Mucosa of descending colon (tissue), 3 donors: ENCODE data around the gene KIR2DL3. TPM values are rescaled to one million over a fixed set of nuclear protein-coding genes. Genes with fewer than 3 reads are reported as not detected.
"Not testable (repeated sequence)": the region's sequence is repeated elsewhere in the genome, so short reads cannot be mapped to it uniquely, and the experiment has no call there.

Experiments
- ATAC-seq: fragments of 200-7000 bp; cut with Tn5 transposase; one replicate; pipeline ENCODE4 v1.9.1; 2020; ENCODE audit warnings: mild to moderate bottlenecking, moderate library complexity
- DNase-seq, 3 donors: peaks; one replicate each; pipeline ENCODE4 v3.0.0-alpha.2; 2020
- H3K36me3 ChIP-seq: fragments of 200-600 bp; one replicate; pipeline ENCODE4 v1.8.0; 2021; ENCODE audit warnings: low read depth, mild to moderate bottlenecking
- H3K4me1 ChIP-seq: fragments of 200-600 bp; one replicate; pipeline ENCODE4 v1.8.0; 2021; ENCODE audit warnings: low read depth, mild to moderate bottlenecking
- H3K4me3 ChIP-seq: fragments of 200-600 bp; one replicate; pipeline ENCODE4 v1.8.0; 2021; ENCODE audit warnings: mild to moderate bottlenecking
- H3K9me3 ChIP-seq: fragments of 200-600 bp; one replicate; pipeline ENCODE4 v1.8.0; 2021; ENCODE audit warnings: mild to moderate bottlenecking
- intact Hi-C, 2 donors: fragments of 100-400 bp; cut with DNase I in 1 of 2; cut with micrococcal nuclease in 1 of 2; formaldehyde crosslinking; loops; one replicate each; pipeline versions ENCODE4 v1.11.0 to v1.11.1; 2022; cut with DNase I, micrococcal nuclease
- total RNA-seq, 3 donors: library from RNA; stranded (reverse); fragmentation: NEBNext Ultra II Directional in 2 of 3; extraction: Animal tissue kit (Norgen Biotek cat#: 25700) in 2 of 3; gene quantifications; one replicate each; pipeline versions ENCODE4 v1.2.1 to v1.2.4, GENCODE V29; 2021 to 2023
- TF ChIP-seq, protein P1 (sequence below): fragments of 200-600 bp; IDR thresholded peaks from one replicate; pipeline ENCODE4 v1.8.0; 2022; ENCODE audit warnings: antibody characterized with exemption, mild to moderate bottlenecking
- donor health status: DM: no; HTN: no; CAD: no; lungs with moderate emphysema.
- donor health status: DM: no; HTN: no; CAD: no.
- donor health status: DM: no; HTN: yes; CAD: no.

Gene KIR2DL3
- total RNA-seq, 3 donors from 2014 or later, result not detected

DNA sequence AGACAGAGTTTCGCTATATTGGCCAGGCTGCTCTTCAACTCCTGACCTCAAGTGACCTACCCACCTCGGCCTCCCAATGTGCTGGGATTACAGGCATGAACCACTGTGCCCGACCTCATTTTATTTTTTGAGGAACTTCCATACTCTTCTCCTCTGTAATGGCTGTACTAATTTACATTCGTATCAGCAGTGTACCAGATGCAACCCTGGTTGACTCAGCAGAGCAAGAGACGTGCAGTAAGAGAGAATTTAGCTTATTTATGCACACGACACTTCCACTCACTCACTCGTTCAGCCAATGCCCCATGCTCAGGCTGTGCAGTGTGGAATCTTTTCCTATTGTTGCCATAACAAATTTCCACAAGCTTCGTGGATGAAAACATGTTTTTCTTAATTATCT, 7.1 kb upstream of the KIR2DL3 start:
- no peak for DNase-seq
- Histone ChIP-seq H3K4me1 (no peaks in the 10 kb centered on the region), H3K4me3 (no peak overlapping the region), H3K9me3 (no peaks in the 10 kb centered on the region), H3K36me3 (no peaks in the 10 kb centered on the region)
- TF ChIP-seq, protein P1, sequence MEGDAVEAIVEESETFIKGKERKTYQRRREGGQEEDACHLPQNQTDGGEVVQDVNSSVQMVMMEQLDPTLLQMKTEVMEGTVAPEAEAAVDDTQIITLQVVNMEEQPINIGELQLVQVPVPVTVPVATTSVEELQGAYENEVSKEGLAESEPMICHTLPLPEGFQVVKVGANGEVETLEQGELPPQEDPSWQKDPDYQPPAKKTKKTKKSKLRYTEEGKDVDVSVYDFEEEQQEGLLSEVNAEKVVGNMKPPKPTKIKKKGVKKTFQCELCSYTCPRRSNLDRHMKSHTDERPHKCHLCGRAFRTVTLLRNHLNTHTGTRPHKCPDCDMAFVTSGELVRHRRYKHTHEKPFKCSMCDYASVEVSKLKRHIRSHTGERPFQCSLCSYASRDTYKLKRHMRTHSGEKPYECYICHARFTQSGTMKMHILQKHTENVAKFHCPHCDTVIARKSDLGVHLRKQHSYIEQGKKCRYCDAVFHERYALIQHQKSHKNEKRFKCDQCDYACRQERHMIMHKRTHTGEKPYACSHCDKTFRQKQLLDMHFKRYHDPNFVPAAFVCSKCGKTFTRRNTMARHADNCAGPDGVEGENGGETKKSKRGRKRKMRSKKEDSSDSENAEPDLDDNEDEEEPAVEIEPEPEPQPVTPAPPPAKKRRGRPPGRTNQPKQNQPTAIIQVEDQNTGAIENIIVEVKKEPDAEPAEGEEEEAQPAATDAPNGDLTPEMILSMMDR, result no peak
- ATAC-seq, result no peak
- intact Hi-C loops, result no loop called here

DNA sequence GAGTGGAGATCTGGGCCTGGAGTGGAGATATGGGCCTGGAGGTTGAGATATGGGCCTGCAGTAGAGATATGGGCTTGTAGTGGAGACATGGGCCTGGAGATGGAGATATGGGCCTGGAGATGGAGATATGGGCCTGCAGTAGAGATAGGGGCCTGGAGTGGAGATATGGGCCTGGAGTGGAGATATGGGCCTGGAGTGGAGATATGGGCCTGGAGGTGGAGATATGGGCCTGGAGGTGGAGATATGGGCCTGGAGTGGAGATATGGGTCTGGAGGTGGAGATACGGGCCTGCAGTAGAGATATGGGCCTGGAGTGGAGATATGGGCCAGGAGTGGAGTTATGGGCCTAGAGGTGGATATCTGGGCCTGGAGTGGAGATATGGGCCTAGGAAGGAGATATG, 402 bp downstream of the KIR2DL3 start:
- TF ChIP-seq, protein P1, result no peak
- ATAC-seq (no peak), DNase-seq (no peak)
- Histone ChIP-seq H3K36me3 (no peaks in the 10 kb centered on the region), H3K4me3 (no peak overlapping the region), H3K9me3 (no peaks in the 10 kb centered on the region), H3K4me1 (no peaks in the 10 kb centered on the region)
- intact Hi-C loops, result no loop called here

DNA sequence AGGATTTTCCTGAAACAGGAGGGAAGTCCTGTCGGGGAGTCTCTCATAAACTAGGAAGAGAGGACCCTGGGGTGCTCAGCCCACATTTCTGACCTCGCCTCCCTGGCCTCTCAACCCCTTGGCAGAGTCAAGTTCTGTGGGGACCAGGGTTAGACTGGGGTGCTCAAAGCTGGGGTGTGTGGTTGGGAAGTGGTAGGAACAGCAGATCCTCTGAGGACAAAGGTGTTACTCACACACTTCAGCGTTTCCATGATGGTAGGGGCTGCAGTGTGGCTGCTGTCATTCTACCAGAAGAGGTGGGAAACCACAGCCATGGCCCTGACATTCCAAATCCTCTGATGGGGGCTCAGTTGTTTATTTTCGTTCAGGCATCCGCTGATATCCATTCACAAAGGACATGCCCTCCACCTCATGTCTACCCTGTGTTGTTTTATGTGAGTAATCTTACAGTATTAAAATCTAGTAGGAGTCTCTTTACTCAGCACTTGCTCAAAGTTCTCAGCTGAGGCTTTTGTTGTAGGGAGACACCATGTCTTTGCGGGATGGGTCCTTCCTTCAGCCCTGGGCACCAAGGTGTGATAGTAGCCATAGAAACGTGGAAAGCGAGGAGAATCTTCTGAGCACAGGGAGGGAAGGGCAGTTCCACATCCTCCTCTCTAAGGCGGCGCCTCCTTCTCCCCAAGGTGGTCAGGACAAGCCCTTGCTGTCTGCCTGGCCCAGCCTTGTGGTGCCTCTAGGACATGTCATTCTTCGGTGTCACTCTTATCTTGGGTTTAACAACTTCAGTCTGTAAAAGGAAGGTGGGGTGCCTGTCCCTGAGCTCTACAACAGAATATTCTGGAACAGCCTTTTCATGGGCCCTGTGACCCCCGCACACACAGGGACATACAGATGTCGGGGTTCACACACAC, 1.5 kb downstream of the KIR2DL3 start:
- TF ChIP-seq, protein P1, result no peak
- no peak for ATAC-seq
- intact Hi-C loops, result no loop called here

DNA sequence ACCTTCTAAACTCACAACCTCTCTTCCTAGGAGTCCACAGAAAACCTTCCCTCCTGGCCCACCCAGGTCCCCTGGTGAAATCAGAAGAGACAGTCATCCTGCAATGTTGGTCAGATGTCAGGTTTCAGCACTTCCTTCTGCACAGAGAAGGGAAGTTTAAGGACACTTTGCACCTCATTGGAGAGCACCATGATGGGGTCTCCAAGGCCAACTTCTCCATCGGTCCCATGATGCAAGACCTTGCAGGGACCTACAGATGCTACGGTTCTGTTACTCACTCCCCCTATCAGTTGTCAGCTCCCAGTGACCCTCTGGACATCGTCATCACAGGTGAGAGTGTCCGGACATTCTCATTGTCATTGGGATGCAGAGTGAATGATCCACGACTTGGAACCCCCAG, 3.6 kb downstream of the KIR2DL3 start:
- H3K4me3 ChIP-seq, H3K36me3 ChIP-seq, intact Hi-C loops, DNase-seq, ATAC-seq, H3K4me1 ChIP-seq, H3K9me3 ChIP-seq: not testable (repeated sequence)

More for the DNA sequence above, 1.5 kb downstream of the KIR2DL3 start:
- no peak for DNase-seq
- no peak overlapping the region for H3K4me3 ChIP-seq
- no peaks in the 10 kb centered on the region for H3K9me3 ChIP-seq
- H3K4me1 ChIP-seq, result no peaks in the 10 kb centered on the region
- H3K36me3 ChIP-seq, result no peaks in the 10 kb centered on the region

DNA sequence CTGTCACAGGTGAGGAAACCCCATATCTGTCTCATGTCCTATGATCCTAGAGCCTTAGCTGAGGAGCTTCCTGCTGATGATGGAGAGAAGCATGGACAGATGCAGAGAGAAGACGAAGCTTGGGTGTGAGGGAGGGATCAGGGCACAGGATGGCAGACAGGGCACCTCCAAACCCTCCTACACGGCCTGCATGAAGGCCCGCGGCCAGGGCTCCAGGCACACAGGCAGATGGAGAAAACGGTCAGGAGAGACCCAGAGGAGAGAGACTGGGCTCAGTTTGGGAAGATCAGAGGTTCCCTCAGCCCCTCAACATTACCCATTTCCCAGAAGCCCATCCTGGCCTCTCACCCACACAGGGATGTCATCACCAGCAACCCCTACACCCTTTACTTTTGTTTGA, 5.8 kb downstream of the KIR2DL3 start:
- H3K4me1 ChIP-seq, ATAC-seq, DNase-seq, H3K4me3 ChIP-seq, H3K36me3 ChIP-seq, intact Hi-C loops, H3K9me3 ChIP-seq: not testable (repeated sequence)

DNA sequence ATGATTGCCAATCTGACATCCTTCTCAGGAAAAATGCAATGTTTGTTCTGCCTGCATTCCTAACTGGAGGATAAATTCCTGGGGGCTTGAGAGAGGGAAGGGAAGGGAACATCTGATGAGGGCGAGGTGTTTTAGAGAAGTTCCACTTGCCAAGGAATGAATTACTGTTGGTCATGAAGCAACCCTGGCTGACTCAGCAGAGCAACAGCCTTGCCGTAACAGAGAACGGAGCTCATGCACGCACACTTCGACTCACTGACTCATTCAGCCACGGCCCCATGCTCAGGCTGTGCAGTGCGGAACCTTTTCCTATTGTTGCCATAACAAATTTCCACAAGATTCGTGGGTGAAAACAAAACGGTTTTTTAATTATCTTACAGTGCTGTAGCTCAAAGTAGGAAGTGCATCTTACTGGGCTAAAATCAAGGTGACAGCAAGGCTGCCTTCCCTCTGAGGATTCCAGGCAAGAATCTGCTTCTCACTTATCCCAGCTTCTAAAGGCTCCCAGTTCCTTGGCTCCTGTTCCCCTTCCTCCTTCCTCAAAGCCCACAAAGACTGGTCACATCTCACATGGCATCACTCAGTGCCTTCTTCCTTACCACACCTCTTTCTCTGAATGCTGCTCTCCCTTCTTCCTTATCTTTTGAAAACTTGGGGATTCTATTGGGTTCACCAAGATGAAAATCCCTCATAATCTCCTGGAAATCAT, 9.5 kb downstream of the KIR2DL3 start:
- H3K4me3 ChIP-seq, ATAC-seq, H3K9me3 ChIP-seq, intact Hi-C loops, H3K4me1 ChIP-seq, H3K36me3 ChIP-seq: not testable (repeated sequence)
- peak in 1 of 3 donors; percentile 53 for DNase-seq

DNA sequence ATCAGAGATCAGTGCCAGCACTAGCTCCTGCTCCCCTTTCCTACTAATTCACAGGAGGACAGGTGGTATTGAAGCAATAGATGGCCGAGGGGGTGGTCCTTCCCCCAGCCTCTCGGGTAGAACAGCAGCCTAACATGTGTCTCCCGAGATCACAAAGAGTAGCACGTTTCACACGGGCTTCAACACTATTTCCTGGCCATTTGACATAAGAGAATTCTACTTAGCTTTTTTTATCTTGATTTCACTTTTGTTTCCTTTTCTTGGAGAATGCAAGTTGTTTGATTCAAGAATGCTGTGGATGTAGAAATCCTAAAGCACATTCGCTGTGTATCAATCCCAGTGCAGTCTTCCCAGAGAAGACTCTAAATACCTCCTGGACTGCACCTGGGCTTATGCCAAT, 12.0 kb downstream of the KIR2DL3 start:
- H3K4me1 ChIP-seq, intact Hi-C loops, H3K36me3 ChIP-seq, H3K9me3 ChIP-seq, ATAC-seq, H3K4me3 ChIP-seq, DNase-seq: not testable (repeated sequence)

DNA sequence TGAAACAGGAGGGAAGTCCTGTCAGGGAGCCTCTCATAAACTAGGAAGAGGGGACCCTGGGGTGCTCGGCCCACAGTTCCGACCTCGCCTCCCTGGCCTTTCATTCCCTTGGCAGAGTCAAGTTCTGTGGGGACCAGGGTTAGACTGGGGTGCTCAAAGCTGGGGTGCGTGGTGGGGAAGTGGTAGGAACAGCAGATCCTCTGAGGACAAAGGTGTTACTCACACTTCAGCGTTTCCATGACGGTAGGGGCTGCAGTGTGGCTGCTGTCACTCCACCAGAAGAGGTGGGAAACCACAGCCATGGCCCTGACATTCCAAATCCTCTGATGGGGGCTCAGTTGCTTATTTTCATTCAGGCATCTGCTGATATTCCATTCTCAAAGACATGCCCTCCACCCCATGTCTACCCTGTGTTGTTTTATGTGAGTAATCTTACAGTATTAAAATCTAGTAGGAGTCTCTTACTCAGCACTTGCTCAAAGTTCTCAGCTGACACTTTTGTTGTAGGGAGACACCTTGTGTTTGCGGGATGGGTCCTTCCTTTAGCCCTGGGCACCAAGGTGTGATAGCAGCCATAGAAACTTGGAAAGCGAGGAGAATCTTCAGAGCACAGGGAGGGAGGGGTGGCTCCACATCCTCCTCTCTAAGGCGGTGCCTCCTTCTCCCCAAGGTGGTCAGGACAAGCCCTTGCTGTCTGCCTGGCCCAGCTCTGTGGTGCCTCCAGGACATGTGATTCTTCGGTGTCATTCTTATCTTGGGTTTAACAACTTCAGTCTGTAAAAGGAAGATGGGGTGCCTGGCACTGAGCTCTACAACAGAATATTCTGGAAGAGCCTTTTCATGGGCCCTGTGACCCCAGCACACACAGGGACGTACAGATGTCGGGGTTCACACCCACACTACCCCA, 18.1 kb downstream of the KIR2DL3 start:
- H3K36me3 ChIP-seq, H3K9me3 ChIP-seq, ATAC-seq, H3K4me3 ChIP-seq, H3K4me1 ChIP-seq, DNase-seq, intact Hi-C loops: not testable (repeated sequence)

DNA sequence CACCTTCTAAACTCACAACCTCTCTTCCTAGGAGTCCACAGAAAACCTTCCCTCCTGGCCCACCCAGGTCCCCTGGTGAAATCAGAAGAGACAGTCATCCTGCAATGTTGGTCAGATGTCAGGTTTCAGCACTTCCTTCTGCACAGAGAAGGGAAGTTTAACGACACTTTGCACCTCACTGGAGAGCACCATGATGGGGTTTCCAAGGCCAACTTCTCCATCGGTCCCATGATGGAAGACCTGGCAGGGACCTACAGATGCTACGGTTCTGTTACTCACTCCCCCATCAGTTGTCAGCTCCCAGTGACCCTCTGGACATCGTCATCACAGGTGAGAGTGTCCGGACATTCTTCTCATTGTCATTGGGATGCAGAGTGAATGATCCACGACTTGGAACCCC, 20.3 kb downstream of the KIR2DL3 start:
- H3K36me3 ChIP-seq, H3K4me3 ChIP-seq, ATAC-seq, H3K4me1 ChIP-seq, DNase-seq, H3K9me3 ChIP-seq, intact Hi-C loops: not testable (repeated sequence)

DNA sequence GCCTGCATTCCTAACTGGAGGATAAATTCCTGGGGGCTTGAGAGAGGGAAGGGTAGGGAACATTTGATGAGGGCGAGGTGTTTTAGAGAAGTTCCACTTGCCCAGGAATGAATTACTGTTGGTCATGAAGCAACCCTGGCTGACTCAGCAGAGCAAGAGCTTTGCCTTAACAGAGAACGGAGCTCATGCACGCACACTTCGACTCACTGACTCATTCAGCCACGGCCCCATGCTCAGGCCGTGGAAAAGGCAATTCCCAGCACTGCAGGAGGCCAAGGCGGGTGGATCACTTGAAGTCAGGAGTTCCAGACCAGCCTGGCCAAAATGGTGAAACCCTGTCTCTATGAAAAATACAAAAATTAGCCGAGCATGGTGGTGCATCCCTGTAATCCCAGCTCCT, 25.9 kb downstream of the KIR2DL3 start:
- intact Hi-C loops, DNase-seq, H3K4me3 ChIP-seq, ATAC-seq, H3K9me3 ChIP-seq, H3K36me3 ChIP-seq, H3K4me1 ChIP-seq: not testable (repeated sequence)
